ENCODE data around the gene UPK2.
A peak's percentile ranks its signal among the peaks of the same experiment; 100 is the strongest.

The UPK2 gene

GRCh38 chr11:118935376-118935775 lies 20.7 kb upstream of the UPK2 start:
- TF ChIP-seq EZH2phosphoT487 (IDR thresholded peaks at IDR 0.05; ENCODE audit: borderline replicate concordance, low read length): no peak
- TF ChIP-seq CTCF (IDR thresholded peaks at IDR 0.05; ENCODE audit: low read depth, low read length, poor library complexity, severe bottlenecking): no peak
- H3K4me2 ChIP-seq (ENCODE audit: low read length): peak overlapping the region; percentile 54
- no peaks in the 10 kb centered on the region for H3K36me3 ChIP-seq (ENCODE audit: control insufficient read depth, low read length)
- H3K79me2 ChIP-seq (ENCODE audit: control insufficient read depth, low read length): no peaks in the 10 kb centered on the region
- no peaks in the 10 kb centered on the region for H3K9me3 ChIP-seq (ENCODE audit: control insufficient read depth, insufficient read depth, low read length)
- peak overlapping the region; percentile 51 for H3K27ac ChIP-seq (ENCODE audit: low read depth, low read length)
- peak overlapping the region; percentile 39 for H3K4me3 ChIP-seq (ENCODE audit: low read length)
- H3K4me1 ChIP-seq (ENCODE audit: control insufficient read depth, low read length): peaks cover 79% of the 10 kb centered on the region
- no peaks in the 10 kb centered on the region for H3K9me2 ChIP-seq (replicated peaks; ENCODE audit: control insufficient read depth, low read length)
- no peaks in the 10 kb centered on the region for H3K27me3 ChIP-seq (ENCODE audit: control insufficient read depth, low read length)
- peaks cover 9% of the 10 kb centered on the region; the same call in 1 of the 2 replicates for H3F3A ChIP-seq (ENCODE audit: control insufficient read depth, insufficient read depth)
- H4K20me1 ChIP-seq (ENCODE audit: control insufficient read depth, insufficient read depth, low read depth, low read length): no peaks in the 10 kb centered on the region

GRCh38 chr11:118938491-118939403 lies 17.4 kb upstream of the UPK2 start:
- Histone ChIP-seq H3F3A (ENCODE audit: control insufficient read depth, insufficient read depth) (peaks cover 7% of the 10 kb centered on the region; the same call in 1 of the 2 replicates), H3K4me3 (ENCODE audit: low read length) (no peak overlapping the region), H3K36me3 (ENCODE audit: control insufficient read depth, low read length) (no peaks in the 10 kb centered on the region), H3K79me2 (ENCODE audit: control insufficient read depth, low read length) (no peaks in the 10 kb centered on the region), H3K27ac (ENCODE audit: low read depth, low read length) (no peak overlapping the region), H4K20me1 (ENCODE audit: control insufficient read depth, insufficient read depth, low read depth, low read length) (no peaks in the 10 kb centered on the region), H3K4me1 (ENCODE audit: control insufficient read depth, low read length) (peaks cover 60% of the 10 kb centered on the region), H3K9me3 (ENCODE audit: control insufficient read depth, insufficient read depth, low read length) (no peaks in the 10 kb centered on the region), H3K4me2 (ENCODE audit: low read length) (no peak overlapping the region), H3K27me3 (ENCODE audit: control insufficient read depth, low read length) (no peaks in the 10 kb centered on the region), H3K9me2 (replicated peaks; ENCODE audit: control insufficient read depth, low read length) (no peaks in the 10 kb centered on the region)
- TF ChIP-seq CTCF (IDR thresholded peaks at IDR 0.05; ENCODE audit: low read depth, low read length, poor library complexity, severe bottlenecking) (no peak), EZH2phosphoT487 (IDR thresholded peaks at IDR 0.05; ENCODE audit: borderline replicate concordance, low read length) (no peak)

DNA sequence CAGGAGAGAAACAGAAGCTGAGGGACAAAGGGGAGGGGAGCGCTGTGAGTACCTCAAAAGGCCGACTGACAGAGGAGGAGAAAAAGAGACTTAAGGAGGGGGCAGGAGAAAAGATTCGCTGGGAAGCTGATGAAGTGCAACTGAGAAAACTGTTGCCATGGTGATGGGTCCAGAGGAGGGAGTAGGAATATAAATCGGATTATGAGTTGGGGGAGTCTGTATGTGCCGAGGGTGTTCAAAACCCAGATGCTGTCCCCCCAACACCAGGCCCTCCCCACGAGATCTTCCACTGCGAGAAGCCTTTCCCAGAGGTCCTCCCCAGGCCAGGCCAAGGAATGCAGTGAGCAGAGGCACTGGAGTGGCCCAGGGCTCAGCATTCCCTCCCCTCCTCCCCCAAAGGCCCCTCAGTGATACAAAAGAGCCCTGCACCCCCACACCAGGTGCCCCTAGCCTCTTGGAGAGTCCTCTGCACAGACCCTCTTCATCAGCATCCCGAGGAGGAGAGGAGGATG lies 16.6 kb upstream of the UPK2 start:
- Histone ChIP-seq H3K4me1 (ENCODE audit: control insufficient read depth, low read length) (peaks cover 54% of the 10 kb centered on the region), H3K27ac (ENCODE audit: low read depth, low read length) (no peak overlapping the region), H3K79me2 (ENCODE audit: control insufficient read depth, low read length) (no peaks in the 10 kb centered on the region), H3K9me2 (replicated peaks; ENCODE audit: control insufficient read depth, low read length) (no peaks in the 10 kb centered on the region), H3K4me3 (ENCODE audit: low read length) (peak overlapping the region; percentile 24), H4K20me1 (ENCODE audit: control insufficient read depth, insufficient read depth, low read depth, low read length) (no peaks in the 10 kb centered on the region), H3K4me2 (ENCODE audit: low read length) (peak overlapping the region; percentile 59), H3K36me3 (ENCODE audit: control insufficient read depth, low read length) (no peaks in the 10 kb centered on the region), H3K9me3 (ENCODE audit: control insufficient read depth, insufficient read depth, low read length) (no peaks in the 10 kb centered on the region), H3K27me3 (ENCODE audit: control insufficient read depth, low read length) (no peaks in the 10 kb centered on the region), H3F3A (ENCODE audit: control insufficient read depth, insufficient read depth) (peaks cover 7% of the 10 kb centered on the region; the same call in 1 of the 2 replicates)
- TF ChIP-seq EZH2phosphoT487 (IDR thresholded peaks at IDR 0.05; ENCODE audit: borderline replicate concordance, low read length) (no peak), CTCF (IDR thresholded peaks at IDR 0.05; ENCODE audit: low read depth, low read length, poor library complexity, severe bottlenecking) (no peak)

All from DOHH2 (cell line).